OCI-LY7 (cell line): ENCODE measurements around the gene ITGB2.

ENCODE experiments used
- EZH2phosphoT487 ChIP-seq: fragments of 200-600 bp; sonication (generic); IDR thresholded peaks from 2 replicates; pipeline ENCODE4 v1.6.1; 2018; ENCODE audit warnings: low read depth, borderline replicate concordance, mild to moderate bottlenecking, mixed run types, antibody characterized with exemption, low read length, moderate library complexity, mixed read lengths
- TF ChIP-seq, protein P1 (sequence below): fragments of 200-600 bp; sonication (generic); conservative IDR thresholded peaks from 2 replicates; pipeline ENCODE4 v1.5.1; 2014; ENCODE audit warnings: mild to moderate bottlenecking, antibody characterized with exemption, low read length, moderate library complexity, mixed read lengths

DNA sequence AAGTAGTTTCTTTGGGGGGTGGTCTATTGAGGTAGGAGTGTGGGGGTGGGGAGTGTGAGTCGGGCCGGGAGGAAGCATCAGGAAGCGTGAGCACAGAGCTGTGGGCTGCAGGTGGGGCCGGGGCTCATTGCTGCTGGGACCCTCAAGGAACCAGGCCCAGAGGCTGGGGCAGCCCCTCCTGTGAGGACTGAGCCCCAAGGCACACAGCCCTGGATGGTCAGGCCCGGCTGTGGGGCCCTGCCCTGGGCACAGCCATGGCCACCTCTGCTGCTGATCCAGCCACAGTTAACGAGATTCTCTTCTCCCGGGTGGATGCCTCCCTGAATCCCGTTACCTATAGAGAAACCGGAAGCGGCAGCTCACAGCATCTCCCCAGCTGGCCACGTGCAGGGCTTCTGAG lies 79.9 kb downstream of the ITGB2 start:
- TF ChIP-seq, protein P1, sequence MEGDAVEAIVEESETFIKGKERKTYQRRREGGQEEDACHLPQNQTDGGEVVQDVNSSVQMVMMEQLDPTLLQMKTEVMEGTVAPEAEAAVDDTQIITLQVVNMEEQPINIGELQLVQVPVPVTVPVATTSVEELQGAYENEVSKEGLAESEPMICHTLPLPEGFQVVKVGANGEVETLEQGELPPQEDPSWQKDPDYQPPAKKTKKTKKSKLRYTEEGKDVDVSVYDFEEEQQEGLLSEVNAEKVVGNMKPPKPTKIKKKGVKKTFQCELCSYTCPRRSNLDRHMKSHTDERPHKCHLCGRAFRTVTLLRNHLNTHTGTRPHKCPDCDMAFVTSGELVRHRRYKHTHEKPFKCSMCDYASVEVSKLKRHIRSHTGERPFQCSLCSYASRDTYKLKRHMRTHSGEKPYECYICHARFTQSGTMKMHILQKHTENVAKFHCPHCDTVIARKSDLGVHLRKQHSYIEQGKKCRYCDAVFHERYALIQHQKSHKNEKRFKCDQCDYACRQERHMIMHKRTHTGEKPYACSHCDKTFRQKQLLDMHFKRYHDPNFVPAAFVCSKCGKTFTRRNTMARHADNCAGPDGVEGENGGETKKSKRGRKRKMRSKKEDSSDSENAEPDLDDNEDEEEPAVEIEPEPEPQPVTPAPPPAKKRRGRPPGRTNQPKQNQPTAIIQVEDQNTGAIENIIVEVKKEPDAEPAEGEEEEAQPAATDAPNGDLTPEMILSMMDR, result no peak
- TF ChIP-seq EZH2phosphoT487, result no peak
